Measurements from ENCODE around the gene CUL1.

The CUL1 gene

DNA sequence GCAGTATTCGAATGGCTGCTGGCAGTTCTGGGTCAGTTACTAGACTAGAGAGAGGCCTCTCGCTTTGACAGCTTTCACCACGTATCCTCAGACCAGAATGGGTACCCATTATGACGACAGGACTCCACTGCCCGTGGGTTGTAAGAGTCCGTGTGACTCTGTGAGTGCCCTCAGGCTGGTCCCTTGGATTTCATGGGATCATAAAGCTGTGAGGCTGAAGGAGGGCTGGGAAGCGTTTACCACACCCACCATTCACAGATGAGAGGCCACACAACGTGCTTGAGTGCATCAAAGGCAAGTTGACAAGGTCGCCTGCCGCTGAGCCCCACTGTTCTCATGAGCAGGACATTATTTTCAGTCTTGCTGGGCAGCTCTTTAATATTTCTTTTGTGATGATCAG lies 98.1 kb downstream of the CUL1 start:
- no peaks in the 10 kb centered on the region for H3K27me3 ChIP-seq (ENCODE audit: control insufficient read depth, insufficient read depth, low read length)
- no peaks in the 10 kb centered on the region for H3K4me1 ChIP-seq (ENCODE audit: control insufficient read depth, insufficient read depth, low read length)
- no peak overlapping the region for H3K4me2 ChIP-seq (ENCODE audit: low read length)
- no peak overlapping the region for H3K9ac ChIP-seq (ENCODE audit: low read depth, low read length)
- H3K9me3 ChIP-seq (replicated peaks; ENCODE audit: low read length), result no peaks in the 10 kb centered on the region
- no peak overlapping the region for H3K4me3 ChIP-seq (ENCODE audit: low read length)
- peaks cover 82% of the 10 kb centered on the region for H3K36me3 ChIP-seq (ENCODE audit: insufficient read depth, low read length)

DNA sequence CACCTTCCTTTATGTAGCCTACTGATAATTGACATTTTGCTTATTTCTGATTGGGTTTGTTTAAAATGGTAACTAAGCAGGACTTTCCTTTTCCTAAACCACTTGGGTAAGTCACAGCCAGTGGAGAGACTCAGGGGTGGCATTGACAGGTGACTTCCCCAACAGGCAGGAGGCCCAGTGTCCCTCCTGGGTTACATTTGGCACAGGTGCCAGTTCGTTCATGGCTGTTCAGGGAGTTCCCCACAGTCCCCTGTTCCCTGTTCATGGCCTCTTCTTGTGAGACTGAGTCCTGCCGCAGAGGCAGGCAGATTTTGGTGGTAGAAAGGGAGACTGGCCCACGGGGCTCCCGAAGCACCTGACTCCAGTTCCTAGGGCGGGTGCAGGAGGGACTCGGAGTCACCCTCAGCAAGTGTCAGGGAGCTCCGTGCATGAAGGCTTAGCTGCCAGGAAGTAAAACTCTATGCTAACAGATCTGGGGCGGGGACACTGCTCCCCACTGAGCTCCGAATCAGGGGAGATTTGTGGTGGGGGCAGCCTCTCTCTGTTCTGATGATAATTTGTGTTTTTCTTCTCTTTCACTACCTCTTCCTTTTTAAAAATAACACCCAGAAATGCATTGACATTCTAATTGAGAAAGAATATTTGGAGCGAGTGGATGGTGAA lies 101.3 kb downstream of the CUL1 start:
- Histone ChIP-seq H3K27me3 (ENCODE audit: control insufficient read depth, insufficient read depth, low read length) (no peaks in the 10 kb centered on the region), H3K9ac (ENCODE audit: low read depth, low read length) (no peak overlapping the region), H3K4me1 (ENCODE audit: control insufficient read depth, insufficient read depth, low read length) (no peaks in the 10 kb centered on the region), H3K9me3 (replicated peaks; ENCODE audit: low read length) (no peaks in the 10 kb centered on the region), H3K4me2 (ENCODE audit: low read length) (no peak overlapping the region), H3K36me3 (ENCODE audit: insufficient read depth, low read length) (peaks cover 62% of the 10 kb centered on the region), H3K4me3 (ENCODE audit: low read length) (no peak overlapping the region)

DNA sequence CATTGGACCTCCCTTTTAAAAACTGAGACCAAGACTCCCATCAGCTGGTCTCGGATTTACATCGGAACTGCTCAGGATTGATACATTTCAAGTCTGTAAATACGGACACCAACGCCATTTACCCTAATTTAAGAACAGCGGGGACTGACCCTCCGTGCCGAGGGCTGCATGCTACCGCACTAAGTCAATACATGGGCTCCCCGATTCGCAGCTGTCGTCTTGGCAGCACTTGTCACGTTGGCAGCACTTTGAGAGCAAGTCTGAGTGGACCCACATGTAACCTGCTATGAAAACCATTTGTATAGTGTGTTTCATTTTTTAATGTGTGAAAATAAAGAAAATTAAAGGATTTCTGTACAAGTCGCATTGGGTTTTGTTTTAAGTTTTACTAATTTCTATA lies 102.0 kb downstream of the CUL1 start:
- Histone ChIP-seq H3K9me3 (replicated peaks; ENCODE audit: low read length) (no peaks in the 10 kb centered on the region), H3K36me3 (ENCODE audit: insufficient read depth, low read length) (peaks cover 62% of the 10 kb centered on the region), H3K4me2 (ENCODE audit: low read length) (no peak overlapping the region), H3K9ac (ENCODE audit: low read depth, low read length) (no peak overlapping the region), H3K4me1 (ENCODE audit: control insufficient read depth, insufficient read depth, low read length) (no peaks in the 10 kb centered on the region), H3K27me3 (ENCODE audit: control insufficient read depth, insufficient read depth, low read length) (no peaks in the 10 kb centered on the region), H3K4me3 (ENCODE audit: low read length) (no peak overlapping the region)

DNA sequence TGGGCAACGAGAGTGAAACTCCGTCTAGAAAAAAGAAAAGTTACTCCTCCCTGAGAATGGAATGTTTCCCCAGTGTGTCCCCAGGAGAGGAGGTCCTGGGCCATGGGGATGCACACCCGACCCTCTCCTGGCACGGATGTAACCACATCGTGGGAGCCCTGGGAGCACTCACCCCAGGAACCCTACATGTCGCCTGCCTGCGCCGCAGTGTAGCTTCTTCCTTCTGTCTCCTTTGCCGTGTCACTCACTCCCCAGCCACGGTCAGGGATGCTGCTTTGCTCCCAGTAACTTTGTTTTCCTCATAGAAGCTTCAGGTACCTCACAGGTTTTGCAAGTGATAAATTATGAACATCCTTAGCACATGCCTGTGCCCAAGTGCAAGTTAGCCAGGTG lies 103.4 kb downstream of the CUL1 start:
- no peak overlapping the region for H3K9ac ChIP-seq (ENCODE audit: low read depth, low read length)
- H3K4me3 ChIP-seq (ENCODE audit: low read length), result no peak overlapping the region
- H3K27me3 ChIP-seq (ENCODE audit: control insufficient read depth, insufficient read depth, low read length), result no peaks in the 10 kb centered on the region
- H3K36me3 ChIP-seq (ENCODE audit: insufficient read depth, low read length), result peaks cover 59% of the 10 kb centered on the region
- H3K4me2 ChIP-seq (ENCODE audit: low read length), result no peak overlapping the region
- no peaks in the 10 kb centered on the region for H3K4me1 ChIP-seq (ENCODE audit: control insufficient read depth, insufficient read depth, low read length)
- H3K9me3 ChIP-seq (replicated peaks; ENCODE audit: low read length), result no peaks in the 10 kb centered on the region

DNA sequence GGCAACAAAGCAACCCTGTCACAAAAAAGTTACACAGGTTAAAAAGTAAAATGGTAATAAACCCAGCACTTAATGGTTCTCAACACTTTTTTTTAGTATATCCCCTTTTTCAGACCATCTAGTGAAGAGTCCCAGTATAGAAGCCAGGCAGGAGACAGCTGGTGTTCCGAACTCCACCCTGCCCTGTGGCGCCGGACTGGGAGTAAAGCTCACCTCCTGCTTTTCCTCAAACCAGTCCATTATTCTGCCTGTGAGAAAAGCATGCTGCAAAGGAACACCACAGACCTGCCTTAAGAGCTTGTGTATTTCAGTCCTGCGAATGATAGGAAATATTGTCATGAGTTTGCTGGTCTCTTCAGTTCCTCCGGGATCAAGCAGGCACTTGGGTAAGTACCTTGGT lies 104.4 kb downstream of the CUL1 start:
- no peak overlapping the region for H3K4me2 ChIP-seq (ENCODE audit: low read length)
- H3K36me3 ChIP-seq (ENCODE audit: insufficient read depth, low read length), result peaks cover 54% of the 10 kb centered on the region
- H3K27me3 ChIP-seq (ENCODE audit: control insufficient read depth, insufficient read depth, low read length), result no peaks in the 10 kb centered on the region
- no peak overlapping the region for H3K4me3 ChIP-seq (ENCODE audit: low read length)
- H3K4me1 ChIP-seq (ENCODE audit: control insufficient read depth, insufficient read depth, low read length), result no peaks in the 10 kb centered on the region
- no peak overlapping the region for H3K9ac ChIP-seq (ENCODE audit: low read depth, low read length)
- no peaks in the 10 kb centered on the region for H3K9me3 ChIP-seq (replicated peaks; ENCODE audit: low read length)

DNA sequence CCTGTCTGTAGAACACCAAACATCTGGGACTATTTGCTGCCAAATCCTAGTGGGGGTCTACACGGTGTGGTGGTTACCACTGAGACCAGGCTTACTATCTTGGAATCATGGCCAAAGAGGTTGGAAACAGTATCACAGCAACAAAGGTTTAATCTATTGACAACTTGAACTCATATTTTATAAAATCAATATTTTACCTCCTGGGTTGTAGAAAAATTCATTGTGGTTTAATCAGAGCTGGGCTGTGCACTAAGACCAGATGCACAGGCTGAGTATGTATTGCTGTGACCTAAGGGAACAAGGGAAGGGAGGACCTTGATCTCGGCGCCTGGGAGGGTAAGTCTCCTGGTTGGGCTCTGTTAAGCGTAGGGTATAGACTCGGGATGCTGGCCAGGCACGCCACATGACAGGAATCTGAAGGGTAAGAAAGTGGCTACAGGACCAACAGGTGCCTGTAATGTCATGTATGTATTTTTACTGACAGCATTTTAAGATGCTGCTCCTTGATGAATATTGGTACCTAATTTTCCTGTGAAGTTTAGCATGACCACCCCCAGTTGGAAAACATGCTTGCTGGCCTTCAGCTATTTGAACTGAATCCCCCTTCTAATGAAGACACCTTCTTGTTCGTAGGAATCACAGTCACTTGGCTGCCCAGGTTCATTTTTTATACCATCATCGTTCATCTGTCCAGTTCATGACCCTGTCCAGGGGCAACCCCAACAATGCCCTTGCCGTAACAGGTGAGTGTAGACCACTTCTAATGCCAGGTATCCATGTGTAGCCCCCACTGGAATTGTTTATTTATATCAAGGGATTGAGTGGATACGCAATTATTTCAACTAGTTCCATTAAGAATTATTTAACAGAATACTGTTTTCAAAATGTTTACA lies 105.9 kb downstream of the CUL1 start:
- H3K36me3 ChIP-seq (ENCODE audit: insufficient read depth, low read length), result peaks cover 51% of the 10 kb centered on the region
- no peaks in the 10 kb centered on the region for H3K9me3 ChIP-seq (replicated peaks; ENCODE audit: low read length)
- no peak overlapping the region for H3K4me2 ChIP-seq (ENCODE audit: low read length)
- H3K4me1 ChIP-seq (ENCODE audit: control insufficient read depth, insufficient read depth, low read length), result no peaks in the 10 kb centered on the region
- H3K27me3 ChIP-seq (ENCODE audit: control insufficient read depth, insufficient read depth, low read length), result no peaks in the 10 kb centered on the region
- H3K4me3 ChIP-seq (ENCODE audit: low read length), result no peak overlapping the region
- H3K9ac ChIP-seq (ENCODE audit: low read depth, low read length), result no peak overlapping the region

DNA sequence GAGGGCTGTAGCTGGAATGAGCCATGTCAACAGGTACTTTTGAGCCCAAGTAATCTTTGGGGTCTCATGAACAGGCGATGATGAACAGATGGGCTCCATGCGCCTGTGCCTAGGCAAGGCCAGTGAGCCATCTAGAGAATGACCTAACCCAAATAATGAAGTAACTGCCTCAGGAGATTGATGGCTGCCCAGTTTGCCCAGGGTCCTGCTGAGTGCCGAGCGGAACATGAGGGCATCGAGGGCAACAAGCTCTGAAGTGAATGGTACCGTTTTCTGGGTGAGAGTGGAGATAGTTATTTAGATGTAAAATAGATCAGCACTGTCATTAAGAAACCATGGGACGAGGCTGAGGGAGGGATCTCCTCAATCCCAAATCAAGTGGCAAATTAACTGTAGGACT lies 107.5 kb downstream of the CUL1 start:
- H3K36me3 ChIP-seq (ENCODE audit: insufficient read depth, low read length), result peaks cover 48% of the 10 kb centered on the region
- H3K4me1 ChIP-seq (ENCODE audit: control insufficient read depth, insufficient read depth, low read length), result no peaks in the 10 kb centered on the region

DNA sequence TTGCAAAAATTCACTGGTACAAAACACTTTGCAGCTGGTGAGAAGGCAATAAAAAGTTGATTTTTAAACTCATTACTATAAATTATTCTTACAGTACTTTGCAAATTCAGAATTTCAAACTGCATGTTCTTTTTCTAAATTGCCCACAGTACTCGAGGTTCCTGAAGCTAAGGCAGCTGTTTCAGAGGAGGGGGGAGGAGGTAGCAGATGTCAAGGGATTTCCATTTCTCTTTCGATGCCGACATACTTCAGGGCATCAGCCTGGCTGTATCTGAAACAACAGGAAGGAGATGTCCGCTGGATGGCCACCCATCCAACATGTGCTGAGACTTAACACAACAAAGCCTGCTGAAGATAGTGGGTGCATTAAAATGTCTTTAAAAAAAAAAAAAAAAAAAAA lies 108.7 kb downstream of the CUL1 start:
- H3K4me2 ChIP-seq (ENCODE audit: low read length), result no peak overlapping the region
- no peaks in the 10 kb centered on the region for H3K4me1 ChIP-seq (ENCODE audit: control insufficient read depth, insufficient read depth, low read length)
- H3K9ac ChIP-seq (ENCODE audit: low read depth, low read length), result no peak overlapping the region
- H3K36me3 ChIP-seq (ENCODE audit: insufficient read depth, low read length), result peaks cover 39% of the 10 kb centered on the region
- H3K4me3 ChIP-seq (ENCODE audit: low read length), result no peak overlapping the region
- no peaks in the 10 kb centered on the region for H3K9me3 ChIP-seq (replicated peaks; ENCODE audit: low read length)
- no peaks in the 10 kb centered on the region for H3K27me3 ChIP-seq (ENCODE audit: control insufficient read depth, insufficient read depth, low read length)

More for the DNA sequence above, 107.5 kb downstream of the CUL1 start:
- no peak overlapping the region for H3K4me2 ChIP-seq (ENCODE audit: low read length)
- no peaks in the 10 kb centered on the region for H3K27me3 ChIP-seq (ENCODE audit: control insufficient read depth, insufficient read depth, low read length)
- H3K9ac ChIP-seq (ENCODE audit: low read depth, low read length), result no peak overlapping the region
- H3K4me3 ChIP-seq (ENCODE audit: low read length), result no peak overlapping the region
- H3K9me3 ChIP-seq (replicated peaks; ENCODE audit: low read length), result no peaks in the 10 kb centered on the region

DNA sequence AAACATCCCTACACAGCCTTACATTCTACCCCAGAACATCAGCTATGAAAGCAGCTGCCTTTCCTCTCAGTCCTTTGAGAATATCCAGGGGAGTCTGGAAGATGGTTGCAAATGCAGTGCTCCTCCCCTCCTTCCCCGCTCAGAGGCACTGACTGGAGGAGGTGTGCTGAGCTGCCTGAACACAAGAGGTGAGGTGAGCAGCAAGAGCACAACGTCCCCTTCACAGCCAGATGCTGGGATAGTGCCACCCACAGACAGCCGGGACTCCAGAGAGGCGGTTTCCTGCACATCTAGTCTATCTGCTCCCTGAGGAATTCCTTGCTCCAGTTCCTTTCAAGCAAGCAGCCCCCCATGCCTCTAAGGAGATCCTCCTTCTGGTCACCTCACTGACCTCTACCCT lies 111.2 kb downstream of the CUL1 start:
- Histone ChIP-seq H3K9ac (ENCODE audit: low read depth, low read length) (no peak overlapping the region), H3K36me3 (ENCODE audit: insufficient read depth, low read length) (peaks cover 48% of the 10 kb centered on the region), H3K9me3 (replicated peaks; ENCODE audit: low read length) (no peaks in the 10 kb centered on the region), H3K4me2 (ENCODE audit: low read length) (no peak overlapping the region), H3K27me3 (ENCODE audit: control insufficient read depth, insufficient read depth, low read length) (no peaks in the 10 kb centered on the region), H3K4me3 (ENCODE audit: low read length) (no peak overlapping the region), H3K4me1 (ENCODE audit: control insufficient read depth, insufficient read depth, low read length) (no peaks in the 10 kb centered on the region)

DNA sequence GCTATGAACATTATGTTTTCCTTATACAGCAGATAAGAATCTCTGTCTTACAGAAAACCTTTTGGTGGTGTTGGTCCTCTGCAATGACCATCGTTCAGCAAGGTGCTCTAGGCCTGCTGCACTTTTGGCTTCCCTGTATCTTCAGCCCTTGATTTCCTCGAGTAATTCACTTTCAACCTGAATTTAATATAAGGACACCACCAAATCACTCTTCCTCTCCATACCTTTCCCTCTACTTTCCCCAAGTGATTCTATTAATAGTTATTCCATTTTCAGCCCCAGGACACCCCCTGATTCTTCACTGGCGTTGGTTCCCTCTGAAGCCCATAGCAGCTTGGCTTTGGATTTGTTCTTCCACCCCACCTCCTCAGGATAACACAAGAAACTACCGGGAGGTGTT lies 113.2 kb downstream of the CUL1 start:
- no peaks in the 10 kb centered on the region for H3K4me1 ChIP-seq (ENCODE audit: control insufficient read depth, insufficient read depth, low read length)
- no peaks in the 10 kb centered on the region for H3K27me3 ChIP-seq (ENCODE audit: control insufficient read depth, insufficient read depth, low read length)
- no peak overlapping the region for H3K9ac ChIP-seq (ENCODE audit: low read depth, low read length)
- H3K9me3 ChIP-seq (replicated peaks; ENCODE audit: low read length), result no peaks in the 10 kb centered on the region
- H3K4me2 ChIP-seq (ENCODE audit: low read length), result no peak overlapping the region
- peaks cover 39% of the 10 kb centered on the region for H3K36me3 ChIP-seq (ENCODE audit: insufficient read depth, low read length)
- no peak overlapping the region for H3K4me3 ChIP-seq (ENCODE audit: low read length)

DNA sequence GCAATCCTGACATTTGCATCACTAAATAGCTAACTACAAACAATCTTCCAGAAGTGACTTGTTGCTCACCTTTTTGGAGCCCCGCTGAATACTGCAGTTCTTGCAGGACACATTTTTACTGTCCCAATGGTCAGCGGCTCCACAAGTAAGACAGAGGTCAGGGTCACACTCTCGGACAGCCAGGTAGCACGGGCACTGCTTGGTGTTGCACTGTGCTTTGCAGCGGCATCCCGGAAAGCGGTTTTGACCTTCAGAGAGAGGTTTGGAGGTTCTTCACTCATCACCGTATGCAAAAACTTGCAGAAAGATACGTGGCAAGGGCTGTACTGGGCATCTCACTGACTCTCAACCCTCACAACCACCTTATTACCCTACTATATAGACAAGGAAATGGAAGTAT lies 115.2 kb downstream of the CUL1 start:
- Histone ChIP-seq H3K4me2 (ENCODE audit: low read length) (no peak overlapping the region), H3K27me3 (ENCODE audit: control insufficient read depth, insufficient read depth, low read length) (no peaks in the 10 kb centered on the region), H3K9me3 (replicated peaks; ENCODE audit: low read length) (no peaks in the 10 kb centered on the region), H3K4me3 (ENCODE audit: low read length) (no peak overlapping the region), H3K4me1 (ENCODE audit: control insufficient read depth, insufficient read depth, low read length) (peaks cover 4% of the 10 kb centered on the region), H3K9ac (ENCODE audit: low read depth, low read length) (no peak overlapping the region), H3K36me3 (ENCODE audit: insufficient read depth, low read length) (peaks cover 38% of the 10 kb centered on the region)
